AG08395 (cell line): ENCODE data around the gene ASB1.

Experiments used
- DNase-seq: peaks from one replicate; pipeline ENCODE4 v3.0.0; 2012; ENCODE audit warnings: mixed read lengths, low spot score

ASB1 gene

DNA sequence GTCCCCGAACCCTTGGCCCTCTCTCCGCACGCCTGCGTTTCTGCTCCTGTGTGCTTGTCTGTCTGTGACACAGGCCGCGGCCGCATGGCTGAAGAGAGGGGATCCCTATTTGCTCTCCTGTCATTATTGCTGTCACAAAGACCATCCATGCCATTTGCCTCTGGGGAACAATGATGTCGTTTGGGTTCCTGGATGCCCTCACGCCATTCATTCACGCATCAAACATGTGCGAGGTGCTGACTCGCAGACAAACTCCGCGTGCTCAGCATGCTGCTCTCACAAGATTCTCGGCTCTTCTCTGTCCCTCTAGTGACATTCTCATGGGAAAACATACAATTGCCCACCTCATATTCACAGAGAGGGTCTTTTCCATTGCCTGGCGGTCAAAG, 67.8 kb downstream of the ASB1 start:
- no peak for DNase-seq

DNA sequence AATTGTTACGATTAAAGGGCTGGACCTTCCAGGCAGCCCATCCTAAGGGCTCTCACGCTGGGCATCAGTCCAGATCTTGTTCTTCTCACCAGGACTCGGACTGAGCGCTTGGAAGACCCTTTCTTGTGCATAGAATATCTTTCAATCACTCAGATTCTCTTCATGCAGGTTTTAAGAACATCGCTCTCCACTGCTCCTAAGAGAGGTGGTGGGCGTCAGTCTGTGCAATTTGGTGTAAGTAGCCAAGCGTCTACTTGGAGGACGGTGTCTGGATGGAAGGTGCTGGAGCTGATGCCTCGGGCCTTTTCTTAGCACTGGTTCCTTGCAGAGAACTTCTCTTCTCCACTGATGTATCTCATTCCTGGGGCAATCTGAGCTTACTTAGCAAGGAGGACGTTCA, 68.7 kb downstream of the ASB1 start:
- DNase-seq: no peak

DNA sequence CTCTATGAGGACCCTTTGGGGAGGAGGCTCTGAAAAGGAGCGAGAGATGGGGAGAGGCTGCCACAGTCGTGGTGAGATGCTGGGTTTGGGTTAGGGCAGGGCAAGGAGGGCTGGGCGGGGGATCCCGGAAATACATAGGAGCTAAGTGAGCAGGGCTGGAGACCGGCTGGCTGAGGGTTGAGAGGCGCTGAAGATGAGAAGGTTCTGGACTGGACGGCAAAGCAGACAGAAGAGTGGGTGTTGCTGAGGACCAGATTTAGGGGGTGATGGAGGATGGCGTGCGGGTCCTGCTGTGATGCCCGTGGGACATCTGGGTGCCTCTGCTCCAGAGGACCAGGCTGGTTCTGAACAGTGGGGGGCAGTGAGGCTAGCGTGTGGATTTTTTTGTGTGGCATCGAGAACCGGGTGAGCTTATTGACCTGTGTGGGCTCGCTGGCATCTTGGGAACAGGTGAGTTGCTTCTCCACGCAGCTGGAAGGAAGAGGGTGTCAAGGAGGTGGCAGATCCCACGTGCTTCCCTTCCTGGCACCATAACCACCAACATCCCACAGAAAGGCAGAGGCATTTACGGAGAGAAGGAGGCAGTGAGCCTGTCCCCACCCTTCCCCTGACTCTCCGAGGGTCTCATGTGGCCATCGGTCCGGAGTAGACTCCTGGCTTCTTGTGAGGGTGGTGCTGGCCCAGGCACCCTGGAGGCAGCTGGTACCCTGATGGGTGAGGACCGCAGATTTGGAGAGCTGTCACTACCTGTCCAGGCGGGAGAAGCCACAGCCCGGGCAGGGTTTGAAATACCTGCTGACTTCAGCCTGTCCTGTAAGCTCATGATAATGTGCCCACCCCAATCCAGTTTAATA, 70.3 kb downstream of the ASB1 start:
- DNase-seq: no peak

DNA sequence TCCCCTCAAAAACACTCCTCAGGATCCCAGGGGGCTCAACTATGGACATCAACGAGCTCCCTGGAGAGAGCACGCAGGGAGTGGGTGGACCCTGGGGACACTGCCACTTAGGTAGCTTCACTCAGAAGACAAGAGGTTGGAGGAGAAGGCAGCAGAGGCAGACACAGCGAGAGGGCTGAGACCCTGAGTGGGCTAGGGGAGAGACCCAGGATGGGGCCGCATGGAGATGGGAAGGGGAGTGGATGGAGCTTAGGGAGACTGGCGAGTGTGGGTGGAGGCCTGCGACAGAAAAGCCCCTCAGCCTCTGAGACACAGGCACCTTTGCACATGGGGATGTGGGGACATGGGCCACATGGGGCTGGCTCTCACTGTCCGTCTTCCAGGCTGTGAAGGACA, 70.9 kb downstream of the ASB1 start:
- no peak for DNase-seq

DNA sequence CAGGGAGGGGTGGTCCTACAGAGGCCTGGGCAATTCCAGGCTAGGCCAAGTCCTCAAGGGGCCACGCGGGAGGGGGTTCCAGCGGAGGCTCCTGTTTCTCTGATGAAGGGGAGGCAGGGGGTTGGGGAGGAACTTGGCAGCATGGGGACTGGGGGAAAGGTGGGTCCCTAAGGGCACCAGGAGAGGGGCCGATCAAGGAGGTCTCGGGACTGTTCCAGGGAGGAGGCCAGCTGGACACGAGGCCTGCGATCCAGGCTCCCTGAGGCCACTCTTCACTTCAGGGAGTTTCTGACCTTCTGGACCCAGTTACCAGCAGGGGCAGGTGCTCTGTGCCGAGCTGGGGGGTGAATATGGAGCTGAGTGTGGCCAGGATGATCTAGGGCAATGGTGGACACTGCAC, 71.5 kb downstream of the ASB1 start:
- DNase-seq: no peak

DNA sequence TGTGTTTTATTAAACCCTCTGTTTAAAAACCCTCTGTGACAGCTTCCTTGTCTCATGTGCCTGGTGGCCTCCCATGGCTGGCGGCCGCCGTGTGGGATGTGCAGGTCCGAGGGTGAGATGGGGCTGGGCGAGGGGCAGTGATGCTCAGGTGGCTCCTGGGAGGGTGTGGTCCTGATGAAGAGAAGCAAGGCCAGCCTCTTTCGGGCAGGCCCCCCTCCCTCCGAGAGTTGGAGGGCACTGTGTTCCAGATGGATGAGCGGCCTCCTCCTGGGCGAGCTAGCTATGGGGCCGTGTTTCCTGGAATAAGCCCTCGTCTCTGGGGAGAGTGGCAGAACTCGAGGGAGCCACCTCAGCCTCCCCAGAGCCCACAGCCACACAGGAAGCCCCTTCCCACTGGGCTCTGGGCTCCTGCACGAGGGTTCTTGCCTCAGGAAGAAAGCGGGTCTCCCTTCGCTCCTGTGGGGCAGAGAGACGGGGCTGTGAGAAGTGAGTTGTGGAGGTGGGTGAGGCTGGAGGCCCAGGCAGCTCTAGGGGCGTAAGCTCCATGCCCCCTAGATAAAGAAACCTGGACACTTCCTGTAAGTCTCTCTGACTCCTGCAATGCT, 72.1 kb downstream of the ASB1 start:
- DNase-seq: no peak

DNA sequence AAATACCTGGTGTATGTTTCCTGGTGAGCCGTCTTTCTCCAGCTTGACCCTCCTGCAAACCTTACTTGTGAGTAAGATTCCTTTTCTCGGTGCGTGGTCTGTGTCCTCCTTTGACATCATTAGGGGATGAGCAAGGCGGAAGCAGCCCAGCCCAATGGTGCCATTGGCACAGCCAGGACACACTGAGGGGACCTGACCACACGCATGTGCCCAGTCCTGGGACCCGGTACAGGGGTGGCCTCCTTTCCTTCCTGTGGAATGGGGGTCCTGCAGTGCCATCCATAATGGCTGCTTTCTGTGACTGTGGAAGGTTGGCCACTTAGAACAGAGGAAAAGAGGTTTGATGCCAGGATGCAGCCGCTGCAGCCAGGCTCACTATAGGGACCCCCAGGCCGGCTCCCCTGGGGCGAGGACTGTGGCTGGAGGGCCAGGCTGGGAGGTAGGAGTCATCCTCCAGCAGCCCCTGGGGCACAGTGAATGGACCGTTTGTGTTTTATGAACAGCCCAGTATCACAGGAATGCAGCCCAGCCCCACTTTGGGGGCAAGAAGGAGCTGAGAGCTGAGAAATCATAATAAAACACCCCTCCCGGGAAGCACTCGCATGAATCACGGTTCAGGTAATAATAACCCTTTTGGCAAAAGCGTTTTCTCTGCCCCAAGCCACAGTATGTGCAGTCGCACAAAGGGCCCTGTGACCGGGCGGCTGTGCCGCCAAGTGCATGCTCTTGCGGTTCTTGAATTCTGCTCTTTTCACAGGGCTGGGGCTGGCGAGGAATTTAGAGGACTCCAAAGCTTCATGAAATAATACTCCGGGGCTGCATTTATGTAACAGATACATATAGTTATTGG, 73.2 kb downstream of the ASB1 start:
- no peak for DNase-seq

DNA sequence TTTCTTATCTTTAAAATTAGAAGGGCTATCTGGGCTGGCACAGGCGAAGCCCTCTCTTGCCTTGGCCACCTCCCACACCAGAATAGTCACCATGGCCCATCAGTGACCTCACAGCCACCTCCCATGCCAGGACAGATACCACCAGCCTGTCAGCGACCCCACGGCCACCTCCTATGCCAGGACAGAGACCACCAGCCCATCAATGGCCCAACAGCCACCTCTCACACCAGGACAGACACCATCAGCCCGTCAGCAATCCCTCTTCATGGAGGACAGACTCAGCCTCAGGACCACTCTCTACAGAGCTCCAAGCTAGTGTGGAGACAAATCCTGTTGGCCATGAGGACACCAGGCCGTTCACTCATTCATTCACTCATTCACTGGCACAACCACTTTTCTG, 74.6 kb downstream of the ASB1 start:
- no peak for DNase-seq
